NCI-H1417 (cell line): Measurements from ENCODE around the gene FKBP2.

ENCODE experiments used
- DNase-seq, 3 experiments: peaks; one replicate each; lab custom pipeline; 2025; lab: John Stamatoyannopoulos, UW

FKBP2 gene

GRCh38 chr11:64264371-64264852 is 23.5 kb downstream of the FKBP2 start:
- peak in 2 of 3 experiments; percentile 49 to 72 for DNase-seq

- peak in 2 of 3 experiments; percentile 27 to 61 for DNase-seq
Observed at GRCh38 chr11:64265176-64266160, 24.6 kb downstream of the FKBP2 start.

GRCh38 chr11:64266339-64266738 is 25.4 kb downstream of the FKBP2 start:
- no peak for DNase-seq

GRCh38 chr11:64267207-64267945 is 26.5 kb downstream of the FKBP2 start:
- peak in 2 of 3 experiments; percentile 27 to 55 for DNase-seq

DNA sequence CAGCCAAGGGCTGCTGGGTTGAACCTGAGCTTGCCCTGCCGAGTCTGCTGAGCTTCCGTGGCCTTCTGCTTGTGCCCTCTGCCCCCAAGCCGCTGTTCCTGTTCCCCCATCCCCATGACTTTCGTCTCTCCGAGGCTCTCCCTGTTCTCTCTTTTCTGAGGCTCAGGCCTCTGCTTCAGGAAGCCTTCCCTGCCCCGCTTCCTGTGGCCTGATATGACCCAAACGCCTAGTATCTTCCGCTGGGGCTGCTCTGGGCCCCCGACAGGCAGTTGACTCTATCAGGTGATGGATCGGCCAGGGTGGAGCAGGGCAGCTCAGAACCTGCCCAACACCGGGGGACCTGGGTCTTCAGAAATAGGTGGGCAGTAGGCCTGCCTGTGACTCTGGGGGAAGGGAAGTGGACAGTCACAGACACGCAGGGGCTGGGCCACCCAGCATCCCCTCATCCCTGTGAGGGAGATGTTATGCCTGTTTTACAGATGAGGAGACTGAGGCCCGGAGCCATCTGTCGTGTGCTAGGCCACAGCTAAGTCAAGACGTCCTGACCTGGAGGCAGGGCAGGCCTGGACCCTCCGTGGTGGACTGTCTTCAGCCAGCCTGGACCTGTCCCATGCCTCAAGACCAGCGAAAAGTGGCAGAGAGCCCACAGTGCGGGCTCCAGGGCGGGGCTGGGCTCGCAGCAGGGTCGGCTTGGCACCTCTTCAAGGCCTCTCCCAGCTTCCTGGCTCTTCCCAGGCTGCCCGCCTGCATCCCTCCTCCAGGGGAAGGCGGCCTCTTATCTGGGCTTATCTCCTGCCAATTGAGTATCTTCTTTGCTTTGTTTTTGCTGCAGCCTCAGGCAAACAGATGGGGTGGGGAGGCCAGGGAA is 27.4 kb downstream of the FKBP2 start:
- DNase-seq = peak in 1 of 3 experiments; percentile 31

GRCh38 chr11:64268893-64269539 is 28.1 kb downstream of the FKBP2 start:
- DNase-seq = peak in 1 of 3 experiments; percentile 63

DNA sequence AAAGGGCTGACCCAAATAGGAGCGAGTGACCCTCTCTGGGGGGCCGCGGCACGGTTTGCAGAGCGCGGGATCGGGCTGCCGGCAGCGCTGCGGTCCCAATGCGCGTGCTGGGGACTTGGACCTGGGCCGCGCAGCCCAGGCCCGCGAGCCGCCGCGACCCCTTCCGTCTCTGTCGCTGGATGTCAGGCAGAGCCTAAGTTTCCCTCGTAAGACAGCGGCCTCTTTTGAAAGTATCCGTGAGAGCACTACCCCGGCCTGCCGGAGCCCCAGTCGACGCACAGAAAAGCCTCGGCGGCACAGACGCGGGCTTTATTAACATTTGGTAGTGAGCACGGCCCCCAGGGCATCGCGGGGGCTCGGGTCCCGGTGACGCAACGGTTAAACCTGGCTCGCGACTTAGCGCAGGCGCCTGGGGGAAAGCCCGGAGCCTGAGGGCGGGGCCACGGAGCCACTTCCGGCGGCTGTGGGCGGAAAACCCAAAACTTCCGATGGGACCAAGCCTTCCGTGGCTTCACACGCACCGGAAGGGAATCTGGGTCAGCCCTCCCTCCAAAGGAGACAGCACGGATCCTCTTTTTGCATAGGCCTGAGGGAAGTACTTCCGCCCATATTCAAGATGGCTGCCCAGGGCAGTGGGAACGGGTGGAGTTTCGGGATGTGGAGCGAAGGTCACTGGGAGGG is 28.8 kb downstream of the FKBP2 start:
- DNase-seq = peak; percentile 99 to 100 (median 100)

GRCh38 chr11:64275031-64275800 is 34.3 kb downstream of the FKBP2 start:
- peak in 1 of 3 experiments; percentile 6 for DNase-seq

DNA sequence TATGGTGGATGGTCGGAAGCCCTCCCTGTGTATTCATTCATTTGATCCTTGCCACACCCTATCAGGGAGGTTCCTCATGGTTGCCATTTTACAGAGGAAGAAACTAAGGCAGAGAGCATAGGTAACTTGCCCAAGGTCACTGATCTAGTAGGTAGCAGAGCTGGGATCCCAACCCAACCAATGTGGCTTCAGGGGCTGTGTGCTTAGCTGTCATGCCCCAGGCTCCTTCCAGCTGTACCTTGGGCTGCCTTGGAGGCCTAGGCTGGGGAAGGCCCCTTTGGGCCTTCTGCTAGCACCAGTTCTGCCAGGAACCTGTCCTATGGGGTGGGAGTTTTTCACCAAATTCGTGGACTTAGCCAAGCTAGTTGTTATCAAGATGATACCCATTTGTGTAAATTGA is 34.9 kb downstream of the FKBP2 start:
- no peak for DNase-seq

DNA sequence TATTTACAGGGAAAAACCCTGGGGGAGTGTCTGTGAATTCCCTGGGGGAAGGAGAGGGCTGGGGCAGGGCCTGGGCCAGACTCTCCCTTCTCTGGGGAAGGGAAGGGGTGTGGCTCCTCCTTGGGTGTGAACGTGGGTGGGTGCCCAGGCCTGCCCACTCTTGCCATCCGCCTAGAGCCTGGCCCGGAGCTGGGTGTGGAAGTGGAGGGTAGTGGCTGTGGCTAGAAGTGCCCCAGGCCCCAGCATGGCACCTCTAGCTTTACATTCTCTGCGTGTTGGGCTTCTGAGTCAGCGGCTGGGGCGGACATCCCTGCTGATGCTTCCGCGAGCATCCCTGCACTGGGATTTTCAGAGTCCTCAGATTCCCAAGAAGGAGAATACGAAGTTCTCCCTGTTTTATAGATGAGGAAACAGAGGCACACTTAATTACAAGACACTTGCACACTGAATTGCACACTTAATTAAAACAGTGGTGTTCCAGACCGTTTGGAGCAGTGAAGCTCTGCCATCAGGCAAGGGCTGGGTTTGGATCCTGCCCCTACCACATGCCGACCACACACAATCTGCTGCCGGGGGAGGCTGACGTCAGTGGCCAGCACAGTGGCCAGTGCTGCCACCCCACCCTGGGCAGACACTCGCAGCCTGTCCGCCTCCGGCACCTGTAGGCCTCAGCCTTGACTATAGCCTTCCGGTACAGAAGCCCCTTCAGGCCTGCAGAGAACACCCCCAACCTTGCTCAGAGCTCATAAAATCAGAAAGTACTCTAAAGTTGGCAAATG is 35.9 kb downstream of the FKBP2 start:
- no peak for DNase-seq

DNA sequence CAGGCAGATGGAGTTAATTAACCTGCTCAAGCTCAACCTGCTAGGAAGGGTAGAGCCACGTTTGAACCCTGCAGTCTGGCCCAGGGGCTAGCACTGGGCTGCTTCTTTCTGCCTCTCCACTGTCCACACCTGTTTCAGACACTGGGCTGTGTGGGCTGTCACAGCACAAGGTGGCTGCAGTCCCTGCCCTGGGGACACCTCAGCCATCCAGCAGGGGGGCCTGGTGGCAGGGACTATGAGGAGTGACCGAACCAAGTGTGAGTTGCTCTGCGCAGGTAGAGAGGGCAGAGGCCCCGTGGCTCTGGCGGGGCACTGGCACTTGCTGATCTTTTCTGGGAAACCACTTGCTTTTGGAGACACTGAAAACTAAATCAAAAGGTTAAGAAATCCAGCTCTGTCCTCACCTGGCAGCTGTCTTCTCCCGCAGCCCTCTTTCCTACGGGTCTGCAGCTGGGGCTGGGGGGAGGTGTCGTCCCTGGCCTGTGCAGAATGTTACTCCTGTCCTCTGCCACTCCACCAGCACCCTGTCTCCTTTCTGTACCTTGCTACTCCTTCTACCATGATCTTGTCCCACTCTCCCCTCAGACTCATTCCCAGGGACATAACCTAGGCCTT is 37.8 kb downstream of the FKBP2 start:
- no peak for DNase-seq

- no peak for DNase-seq
Observed at GRCh38 chr11:64281957-64282770, 41.3 kb downstream of the FKBP2 start.

DNA sequence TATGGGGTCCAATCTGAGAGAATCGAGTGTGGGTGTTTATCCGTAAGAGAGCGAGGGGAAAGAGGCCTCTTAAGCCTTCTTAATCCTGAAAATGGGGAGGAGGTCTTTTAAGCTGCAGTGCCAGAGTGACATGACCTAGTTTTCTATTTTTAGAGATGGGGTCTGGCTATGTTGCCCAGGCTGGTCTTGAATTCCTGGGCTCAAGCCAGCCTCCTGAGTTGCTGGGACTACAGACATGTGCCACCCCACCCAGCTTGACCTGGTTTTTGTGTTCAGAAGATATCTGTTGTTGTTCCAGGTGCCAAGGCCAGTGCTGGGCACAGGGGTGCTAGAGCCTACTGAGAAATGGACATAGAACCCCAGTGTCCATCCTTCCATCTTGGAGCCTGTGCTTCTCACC is 42.2 kb downstream of the FKBP2 start:
- DNase-seq = no peak

- peak; percentile 94 to 96 (median 94) for DNase-seq
Observed at GRCh38 chr11:64284048-64284961, 43.4 kb downstream of the FKBP2 start, which contains the start of gene BAD. Gene BAD (minus strand): TSS chr11:64284665. CDS start chr11:64284368, 297 bp downstream.

DNA sequence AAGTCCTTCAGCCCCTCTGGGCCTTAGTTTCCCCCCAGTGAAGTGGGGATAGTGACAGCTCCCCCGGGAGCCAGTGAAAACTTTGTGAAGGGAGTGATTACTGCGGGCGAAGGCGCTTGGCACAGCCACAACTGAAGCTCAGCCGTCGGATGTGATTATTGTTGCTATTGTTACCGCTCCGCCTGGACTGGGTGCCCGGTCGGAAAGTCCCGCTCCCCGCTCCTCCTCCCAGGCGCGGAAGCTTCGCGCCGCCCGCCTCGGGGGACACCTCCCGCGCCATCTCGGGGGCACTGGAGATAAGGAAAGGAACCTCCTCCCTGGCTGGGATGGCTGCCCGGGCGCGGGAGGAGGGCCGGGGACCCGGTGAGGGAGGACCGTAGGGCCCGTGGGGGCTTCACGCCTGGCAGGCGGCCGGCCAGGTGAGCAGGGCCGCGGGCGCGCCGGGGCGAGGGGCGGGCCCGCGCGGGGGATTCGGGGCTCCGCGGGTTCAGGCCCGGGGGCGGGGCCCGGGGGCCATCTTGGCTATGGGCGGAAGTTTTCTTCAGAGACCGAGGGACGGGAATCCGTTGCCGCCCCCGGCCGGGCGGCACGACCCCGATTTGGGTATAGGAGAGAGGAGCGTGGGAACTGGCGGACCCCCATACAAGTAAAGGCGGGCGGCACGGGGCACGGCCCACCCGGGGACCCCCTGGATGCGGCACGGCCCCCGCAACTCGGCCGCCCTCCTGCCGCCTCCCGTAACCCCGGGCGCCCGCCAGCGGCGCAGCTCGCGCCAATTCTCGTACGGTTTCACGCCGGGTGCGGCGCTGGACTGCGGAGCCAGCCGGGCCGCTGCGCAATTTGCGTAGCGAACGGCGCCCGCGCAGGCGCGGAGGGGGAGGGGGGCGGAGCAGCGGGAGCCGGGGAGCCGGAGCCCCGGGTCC is 44.3 kb downstream of the FKBP2 start, which contains the start of gene GPR137:
Gene GPR137, plus strand, starts transcription at position 887 of the 923 bp plus-strand sequence. CDS start 677 bp downstream, outside the sequence.
- DNase-seq = peak; percentile 86 to 95 (median 93)
